ENCODE measurements around the gene SCD.

GRCh38 chr10:100327007-100327717, 19.9 kb upstream of the SCD start:
- no peak for TF ChIP-seq CTCF (IDR thresholded peaks at IDR 0.05 in 8 of 11, conservative IDR thresholded peaks at IDR 0.05 in 3 of 11)
- no peak for TF ChIP-seq POLR2A (IDR thresholded peaks at IDR 0.05)
- TF ChIP-seq POLR2AphosphoS5 (IDR thresholded peaks at IDR 0.05), result peak in 1 of 3 donors; percentile 72

Measured in spleen (tissue), 7 donors.